Suppressor macrophage (primary cell): ENCODE results near the gene SLC35G6.
A peak's percentile ranks its signal among the peaks of the same experiment; 100 is the strongest.

Experiments used
- DNase-seq, 4 experiments: peaks; one replicate each; pipeline ENCODE4 v3.0.0-alpha.2; 2020 to 2022

The SLC35G6 gene

GRCh38 chr17:7508145-7508544, 26.9 kb downstream of the SLC35G6 start:
- no peak for DNase-seq

GRCh38 chr17:7508846-7509245, 27.6 kb downstream of the SLC35G6 start:
- DNase-seq, result no peak

- no peak for DNase-seq
Measured at GRCh38 chr17:7509937-7510336, 28.7 kb downstream of the SLC35G6 start.

GRCh38 chr17:7511108-7511507, 29.9 kb downstream of the SLC35G6 start:
- no peak for DNase-seq

GRCh38 chr17:7512105-7512504, 30.9 kb downstream of the SLC35G6 start:
- no peak for DNase-seq

- DNase-seq, result peak in 2 of 4 experiments; percentile 12 to 28
Measured at GRCh38 chr17:7512824-7513540, 31.7 kb downstream of the SLC35G6 start.

- DNase-seq, result no peak
Measured at GRCh38 chr17:7513850-7514419, 32.7 kb downstream of the SLC35G6 start.

- DNase-seq, result peak; percentile 71 to 88 (median 82)
Measured at GRCh38 chr17:7515911-7516610, 34.8 kb downstream of the SLC35G6 start.

GRCh38 chr17:7523033-7523432, 41.8 kb downstream of the SLC35G6 start:
- peak; percentile 37 to 69 (median 58) for DNase-seq

GRCh38 chr17:7528842-7529241, 47.6 kb downstream of the SLC35G6 start:
- DNase-seq, result no peak

GRCh38 chr17:7530023-7530900, 49.0 kb downstream of the SLC35G6 start:
- no peak for DNase-seq
